Neuronal stem cell (in vitro differentiated cells): ENCODE results near the gene ABCD4.

Experiments
- DNase-seq: peaks from one replicate; pipeline ENCODE4 v3.0.0-alpha.2; 2013; ENCODE audit warnings: low spot score
- H2AFZ ChIP-seq: one replicate; pipeline ENCODE4 v1.6.1; 2013; ENCODE audit warnings: mild to moderate bottlenecking, low read length, inconsistent platforms
- H2AK5ac ChIP-seq: 2 replicates; pipeline ENCODE4 v1.6.1; 2013; ENCODE audit warnings: low read depth, mild to moderate bottlenecking, inconsistent platforms, low read length, moderate library complexity, mixed read lengths
- H2BK120ac ChIP-seq: 2 replicates; pipeline ENCODE4 v1.6.1; 2013; ENCODE audit warnings: low read depth, mild to moderate bottlenecking, inconsistent platforms, low read length, moderate library complexity, mixed read lengths
- H2BK12ac ChIP-seq: one replicate; pipeline ENCODE4 v1.6.1; 2013; ENCODE audit warnings: low read length, inconsistent platforms
- H2BK15ac ChIP-seq: 2 replicates; pipeline ENCODE4 v1.6.1; 2013; ENCODE audit warnings: mild to moderate bottlenecking, low read length, inconsistent platforms, mixed read lengths
- H2BK5ac ChIP-seq: one replicate; pipeline ENCODE4 v1.6.1; 2013; ENCODE audit warnings: inconsistent platforms, mild to moderate bottlenecking, low read length, moderate library complexity
- H3K14ac ChIP-seq: one replicate; pipeline ENCODE4 v1.6.1; 2013; ENCODE audit warnings: low read length, inconsistent platforms
- H3K18ac ChIP-seq: 2 replicates; pipeline ENCODE4 v1.6.1; 2013; ENCODE audit warnings: low read length, inconsistent platforms
- H3K23ac ChIP-seq: 2 replicates; pipeline ENCODE4 v1.6.1; 2013; ENCODE audit warnings: low read depth, mild to moderate bottlenecking, mixed read lengths, low read length, inconsistent platforms; ENCODE audit not compliant: poor library complexity
- H3K27ac ChIP-seq: replicated peaks from 3 replicates; pipeline ENCODE4 v1.5.1; 2013; ENCODE audit warnings: low read length, inconsistent platforms
- H3K27me3 ChIP-seq, 3 experiments: 2 replicates each; pipeline ENCODE4 v1.6.1; 2013; ENCODE audit warnings: low read length in 3 of 3, mild to moderate bottlenecking in 2 of 3, inconsistent platforms in 1 of 3, low read depth in 1 of 3, mixed read lengths in 1 of 3, moderate library complexity in 1 of 3; ENCODE audit not compliant: control insufficient read depth in 3 of 3, insufficient read depth in 3 of 3
- H3K36me3 ChIP-seq, 2 donors: replicated peaks in 1 of 2; 2 replicates each; pipeline ENCODE4 v1.6.1; 2013; ENCODE audit warnings: low read length in 2 of 2; ENCODE audit not compliant: control insufficient read depth in 2 of 2, insufficient read depth in 2 of 2
- H3K4ac ChIP-seq: 2 replicates; pipeline ENCODE4 v1.6.1; 2013; ENCODE audit warnings: inconsistent platforms, mild to moderate bottlenecking, low read length, moderate library complexity
- H3K4me1 ChIP-seq, 2 donors: 1 replicate in 1 of 2; 2 replicates in 1 of 2; pipeline ENCODE4 v1.6.1; 2013; ENCODE audit warnings: low read length in 2 of 2, low read depth in 1 of 2; ENCODE audit not compliant: control insufficient read depth in 2 of 2, insufficient read depth in 1 of 2
- H3K4me2 ChIP-seq: one replicate; pipeline ENCODE4 v1.6.1; 2013; ENCODE audit warnings: mild to moderate bottlenecking, low read length, inconsistent platforms; ENCODE audit not compliant: insufficient read depth, poor library complexity, severe bottlenecking
- H3K4me3 ChIP-seq, 2 donors: 2 replicates each; pipeline ENCODE4 v1.5.1; 2013; ENCODE audit warnings: low read length in 2 of 2, mild to moderate bottlenecking in 2 of 2, inconsistent platforms in 1 of 2, moderate library complexity in 1 of 2
- H3K79me1 ChIP-seq: one replicate; pipeline ENCODE4 v1.6.1; 2013; ENCODE audit warnings: low read depth, mild to moderate bottlenecking, inconsistent platforms, low read length, moderate library complexity
- H3K9ac ChIP-seq: one replicate; pipeline ENCODE4 v1.6.1; 2013; ENCODE audit warnings: mild to moderate bottlenecking, low read depth, low read length, inconsistent platforms; ENCODE audit not compliant: poor library complexity
- H3K9me3 ChIP-seq, 2 donors: replicated peaks in 1 of 2; 2 replicates each; pipeline versions ENCODE3 to v1.6.1; 2013; ENCODE audit warnings: low read length in 2 of 2, mild to moderate bottlenecking in 2 of 2, inconsistent platforms in 1 of 2, low read depth in 1 of 2, mixed read lengths in 1 of 2, moderate library complexity in 1 of 2; ENCODE audit not compliant: control insufficient read depth in 2 of 2, insufficient read depth in 1 of 2
- H4K8ac ChIP-seq: one replicate; pipeline ENCODE4 v1.6.1; 2013; ENCODE audit warnings: low read depth, mild to moderate bottlenecking, inconsistent platforms, low read length, moderate library complexity
- H4K91ac ChIP-seq: one replicate; pipeline ENCODE4 v1.6.1; 2013; ENCODE audit warnings: low read length, low read depth, mild to moderate bottlenecking, inconsistent platforms; ENCODE audit not compliant: poor library complexity
- WGBS, 2 donors: extraction: QIAGEN DNeasy Blood & Tissue Kit; methylation state at CpG; one replicate each; pipeline ENCODE4 v1.1.7; 2013; ENCODE audit warnings: missing lambda C conversion rate in 2 of 2, mixed read lengths in 1 of 2; ENCODE audit not compliant: insufficient read length in 2 of 2, insufficient replicate concordance in 1 of 2; ENCODE audit errors: extremely low coverage in 2 of 2; 5-methylcytosine and 5-hydroxymethylcytosine counted together

ABCD4 gene

GRCh38 chr14:74265301-74265965 lies 37.3 kb downstream of the ABCD4 start:
- no peaks in the 10 kb centered on the region for H3K9me3 ChIP-seq
- H2AFZ ChIP-seq: peak overlapping the region; percentile 38
- H2BK120ac ChIP-seq: no peak overlapping the region
- H3K27ac ChIP-seq: no peak overlapping the region
- H3K27me3 ChIP-seq: peaks cover 0 to 55% (median 0%) of the 10 kb centered on the region in 3 experiments
- peaks cover 0 to 4% of the 10 kb centered on the region in 2 donors for H3K4me1 ChIP-seq
- H2BK12ac ChIP-seq: no peak overlapping the region
- peak overlapping the region; percentile 62 for H2BK5ac ChIP-seq
- no peak overlapping the region for H3K4ac ChIP-seq
- H3K14ac ChIP-seq: no peak overlapping the region
- no peak overlapping the region for H3K9ac ChIP-seq
- no peaks in the 10 kb centered on the region for H3K36me3 ChIP-seq
- no CpG with 5 or more reads among the region's 13 CpGs for WGBS, 2 donors
- no peak for DNase-seq
- peaks cover 1% of the 10 kb centered on the region for H3K79me1 ChIP-seq
- peak overlapping the region; percentile 62 for H2BK15ac ChIP-seq
- H3K4me3 ChIP-seq: no peak overlapping the region
- no peak overlapping the region for H4K8ac ChIP-seq
- peak overlapping the region; percentile 80 for H3K23ac ChIP-seq
- H2AK5ac ChIP-seq: peak overlapping the region; percentile 19
- H4K91ac ChIP-seq: no peak overlapping the region
- H3K4me2 ChIP-seq: no peak overlapping the region
- peak overlapping the region; percentile 46 for H3K18ac ChIP-seq

DNA sequence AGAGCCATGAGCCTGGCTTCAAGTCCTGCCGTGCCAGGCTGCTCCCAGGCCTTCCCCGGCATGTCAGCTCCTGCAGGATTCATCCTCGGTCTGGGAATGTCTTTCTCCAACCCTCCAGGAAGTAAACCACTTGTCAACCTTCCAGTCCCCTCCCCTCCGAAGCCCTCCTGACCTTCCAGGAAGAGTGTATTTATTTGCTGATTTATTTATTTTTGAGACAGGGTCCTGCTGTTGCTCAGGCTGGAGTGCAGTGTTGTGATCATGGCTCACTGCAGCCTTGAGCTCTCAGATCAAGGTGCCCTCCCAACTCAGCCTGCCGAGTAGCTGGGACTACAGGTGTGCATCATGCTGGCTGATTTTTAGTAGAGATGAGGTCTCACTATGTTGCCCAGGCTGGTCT lies 38.8 kb downstream of the ABCD4 start:
- DNase-seq: no peak
- Histone ChIP-seq H3K14ac (no peak overlapping the region), H3K4ac (no peak overlapping the region), H2BK12ac (no peak overlapping the region), H3K9ac (no peak overlapping the region), H3K79me1 (peaks cover 1% of the 10 kb centered on the region), H3K9me3 (no peaks in the 10 kb centered on the region), H2BK5ac (no peak overlapping the region), H3K36me3 (no peaks in the 10 kb centered on the region), H3K18ac (no peak overlapping the region), H4K91ac (no peak overlapping the region), H3K27me3 (peaks cover 0 to 70% (median 7%) of the 10 kb centered on the region in 3 experiments), H2BK120ac (no peak overlapping the region), H2AK5ac (no peak overlapping the region), H3K27ac (no peak overlapping the region), H3K4me2 (no peak overlapping the region), H4K8ac (no peak overlapping the region), H3K23ac (no peak overlapping the region), H2AFZ (no peak overlapping the region), H2BK15ac (no peak overlapping the region), H3K4me1 (peaks cover 0 to 4% of the 10 kb centered on the region in 2 donors), H3K4me3 (no peak overlapping the region)
- no CpG with 5 or more reads among the region's 5 CpGs for WGBS, 2 donors

DNA sequence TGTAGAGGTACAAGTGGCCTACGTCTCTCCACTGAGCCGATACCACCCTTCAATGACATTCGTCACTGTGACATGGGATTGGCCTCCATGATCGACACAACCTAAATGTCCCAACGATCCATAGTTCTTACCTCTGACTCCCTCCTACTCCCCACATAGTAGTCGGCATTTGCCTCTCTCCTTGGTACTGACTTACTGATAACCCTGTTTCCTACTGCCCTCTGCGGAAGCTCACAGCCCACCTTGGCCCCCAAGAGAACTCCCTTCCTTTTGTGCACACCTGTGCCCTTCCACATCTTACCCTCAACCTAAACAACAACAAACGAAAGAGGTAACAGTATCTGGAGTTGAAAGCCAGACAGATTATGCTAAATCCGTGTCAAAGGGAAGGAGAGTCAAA lies 39.6 kb downstream of the ABCD4 start:
- H3K4me1 ChIP-seq: peaks cover 2 to 6% of the 10 kb centered on the region in 2 donors
- H3K4me2 ChIP-seq: no peak overlapping the region
- H3K9me3 ChIP-seq: no peaks in the 10 kb centered on the region
- H3K23ac ChIP-seq: no peak overlapping the region
- H4K91ac ChIP-seq: no peak overlapping the region
- no peak overlapping the region for H4K8ac ChIP-seq
- WGBS, 2 donors: no CpG with 5 or more reads among the region's 9 CpGs
- H3K79me1 ChIP-seq: peaks cover 1% of the 10 kb centered on the region
- no peak overlapping the region for H3K14ac ChIP-seq
- no peak overlapping the region for H3K18ac ChIP-seq
- H2AK5ac ChIP-seq: no peak overlapping the region
- no peak overlapping the region for H2AFZ ChIP-seq
- H3K36me3 ChIP-seq: no peaks in the 10 kb centered on the region
- no peak overlapping the region for H2BK5ac ChIP-seq
- no peak for DNase-seq
- H3K4ac ChIP-seq: no peak overlapping the region
- no peak overlapping the region for H3K9ac ChIP-seq
- no peak overlapping the region for H3K4me3 ChIP-seq
- no peak overlapping the region for H3K27ac ChIP-seq
- H3K27me3 ChIP-seq: peaks cover 0 to 78% (median 14%) of the 10 kb centered on the region in 3 experiments
- H2BK12ac ChIP-seq: no peak overlapping the region
- no peak overlapping the region for H2BK120ac ChIP-seq
- H2BK15ac ChIP-seq: no peak overlapping the region

GRCh38 chr14:74262076-74262475 lies 40.7 kb downstream of the ABCD4 start:
- no CpG with 5 or more reads among the region's 9 CpGs for WGBS, 2 donors
- H3K79me1 ChIP-seq: peaks cover 1% of the 10 kb centered on the region
- no peak overlapping the region for H2AFZ ChIP-seq

More at GRCh38 chr14:74262076-74262475, 40.7 kb downstream of the ABCD4 start:
- no peaks in the 10 kb centered on the region for H3K9me3 ChIP-seq
- peak overlapping the region; percentile 25 for H2BK15ac ChIP-seq
- no peak overlapping the region for H3K23ac ChIP-seq
- H3K4ac ChIP-seq: no peak overlapping the region
- no peak overlapping the region for H3K9ac ChIP-seq
- H3K14ac ChIP-seq: no peak overlapping the region
- no peak overlapping the region for H2BK12ac ChIP-seq
- no peak overlapping the region for H3K4me3 ChIP-seq
- H4K91ac ChIP-seq: no peak overlapping the region
- H4K8ac ChIP-seq: no peak overlapping the region
- H3K4me1 ChIP-seq: peaks cover 3 to 4% of the 10 kb centered on the region in 2 donors
- H2BK5ac ChIP-seq: no peak overlapping the region
- H3K4me2 ChIP-seq: no peak overlapping the region
- H2AK5ac ChIP-seq: peak overlapping the region; percentile 33
- H3K36me3 ChIP-seq: no peaks in the 10 kb centered on the region
- H3K27me3 ChIP-seq: peaks cover 2 to 79% (median 20%) of the 10 kb centered on the region in 3 experiments
- no peak overlapping the region for H3K27ac ChIP-seq
- no peak overlapping the region for H2BK120ac ChIP-seq
- no peak for DNase-seq
- H3K18ac ChIP-seq: peak overlapping the region; percentile 22
